HL-60 (cell line): ENCODE results near the gene NEK11.

ENCODE experiments used
- DNase-seq, 2 experiments: peaks; one replicate each; pipeline ENCODE4 v3.0.0-alpha.2; 2010 to 2020; ENCODE audit warnings: low read depth in 1 of 2, low spot score in 1 of 2
- H3K27ac ChIP-seq: fragments of 250-450 bp; sonication (Bioruptor Pico); replicated peaks from 2 replicates; pipeline ENCODE4 v1.5.1; 2020; ENCODE audit warnings: mild to moderate bottlenecking, moderate library complexity
- H3K27me3 ChIP-seq: fragments of 250-450 bp; sonication (Bioruptor Pico); 2 replicates; pipeline ENCODE4 v1.5.1; 2021; ENCODE audit warnings: mild to moderate bottlenecking, moderate library complexity; ENCODE audit not compliant: insufficient read depth, poor library complexity, severe bottlenecking
- H3K4me3 ChIP-seq: replicated peaks from 2 replicates; pipeline ENCODE4 v1.5.1; 2011; ENCODE audit warnings: mild to moderate bottlenecking, control low read depth, low read length; ENCODE audit not compliant: insufficient read depth
- GABPA ChIP-seq: IDR thresholded peaks from 2 replicates; pipeline ENCODE4 v1.6.1; 2012; ENCODE audit warnings: low read depth
- POLR2AphosphoS5 ChIP-seq: IDR thresholded peaks from 2 replicates; pipeline ENCODE4 v1.6.1; 2012; ENCODE audit warnings: low read depth
- SPI1 ChIP-seq: IDR thresholded peaks from 2 replicates; pipeline ENCODE4 v1.6.1; 2012; ENCODE audit warnings: low read depth, mild to moderate bottlenecking, borderline replicate concordance
- TF ChIP-seq, protein P1 (sequence below): IDR thresholded peaks from 2 replicates; pipeline ENCODE4 v1.6.1; 2012; ENCODE audit warnings: low read depth; ENCODE audit not compliant: insufficient replicate concordance
- TF ChIP-seq, protein P2 (sequence below): IDR thresholded peaks from one replicate; pipeline ENCODE4 v1.5.1; 2011; ENCODE audit warnings: low read length, control low read depth, inconsistent platforms; ENCODE audit not compliant: insufficient read depth

NEK11 gene

DNA sequence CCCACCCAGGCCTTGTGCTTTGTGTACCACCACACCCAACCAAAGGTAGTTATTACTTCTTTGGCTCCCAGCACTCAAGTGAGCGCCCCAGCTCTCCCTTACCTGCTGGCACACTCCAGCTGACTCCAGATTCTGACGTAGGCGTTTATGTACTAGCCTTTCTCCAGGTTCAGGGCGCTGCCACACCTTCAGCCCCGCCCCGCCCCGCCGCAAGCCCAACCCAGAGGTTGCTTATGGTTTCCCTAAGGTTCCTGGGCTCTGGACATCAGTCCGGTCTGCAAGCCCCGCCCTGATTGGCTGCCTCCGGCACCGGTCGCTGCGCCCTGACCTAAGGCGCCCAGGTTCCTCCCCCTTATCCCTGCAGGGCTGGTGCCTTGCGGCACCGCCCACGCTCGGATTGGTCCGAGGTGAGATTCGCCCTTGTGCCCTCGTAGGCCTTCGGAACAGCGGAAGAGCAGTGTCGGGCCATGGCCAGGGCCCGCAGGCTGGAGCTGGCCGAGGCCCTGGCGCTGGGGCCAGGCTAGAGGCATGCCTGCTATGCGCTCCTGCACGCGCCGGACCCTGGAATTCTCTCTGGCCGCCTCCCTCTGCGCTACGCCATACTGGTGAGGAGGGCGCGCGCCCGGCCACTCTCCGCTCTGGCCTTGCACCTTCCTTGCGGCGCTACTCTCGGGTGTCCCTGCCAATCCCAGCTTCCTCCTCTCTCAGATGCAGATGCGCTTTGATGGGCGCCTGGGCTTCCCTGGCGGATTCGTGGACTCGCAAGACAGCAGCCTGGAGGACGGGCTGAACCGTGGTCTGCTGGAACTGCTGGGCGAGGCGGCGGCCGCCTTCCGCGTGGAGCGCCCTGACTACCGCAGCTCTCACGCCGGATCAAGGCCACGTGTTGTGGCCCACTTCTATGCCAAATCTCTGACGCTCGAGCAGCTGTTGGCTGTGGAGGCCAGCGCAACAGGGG lies 335.1 kb downstream of the NEK11 start:
- no peak overlapping the region for H3K27ac ChIP-seq
- TF ChIP-seq GABPA (no peak), SPI1 (no peak), POLR2AphosphoS5 (no peak)
- TF ChIP-seq, protein P1, sequence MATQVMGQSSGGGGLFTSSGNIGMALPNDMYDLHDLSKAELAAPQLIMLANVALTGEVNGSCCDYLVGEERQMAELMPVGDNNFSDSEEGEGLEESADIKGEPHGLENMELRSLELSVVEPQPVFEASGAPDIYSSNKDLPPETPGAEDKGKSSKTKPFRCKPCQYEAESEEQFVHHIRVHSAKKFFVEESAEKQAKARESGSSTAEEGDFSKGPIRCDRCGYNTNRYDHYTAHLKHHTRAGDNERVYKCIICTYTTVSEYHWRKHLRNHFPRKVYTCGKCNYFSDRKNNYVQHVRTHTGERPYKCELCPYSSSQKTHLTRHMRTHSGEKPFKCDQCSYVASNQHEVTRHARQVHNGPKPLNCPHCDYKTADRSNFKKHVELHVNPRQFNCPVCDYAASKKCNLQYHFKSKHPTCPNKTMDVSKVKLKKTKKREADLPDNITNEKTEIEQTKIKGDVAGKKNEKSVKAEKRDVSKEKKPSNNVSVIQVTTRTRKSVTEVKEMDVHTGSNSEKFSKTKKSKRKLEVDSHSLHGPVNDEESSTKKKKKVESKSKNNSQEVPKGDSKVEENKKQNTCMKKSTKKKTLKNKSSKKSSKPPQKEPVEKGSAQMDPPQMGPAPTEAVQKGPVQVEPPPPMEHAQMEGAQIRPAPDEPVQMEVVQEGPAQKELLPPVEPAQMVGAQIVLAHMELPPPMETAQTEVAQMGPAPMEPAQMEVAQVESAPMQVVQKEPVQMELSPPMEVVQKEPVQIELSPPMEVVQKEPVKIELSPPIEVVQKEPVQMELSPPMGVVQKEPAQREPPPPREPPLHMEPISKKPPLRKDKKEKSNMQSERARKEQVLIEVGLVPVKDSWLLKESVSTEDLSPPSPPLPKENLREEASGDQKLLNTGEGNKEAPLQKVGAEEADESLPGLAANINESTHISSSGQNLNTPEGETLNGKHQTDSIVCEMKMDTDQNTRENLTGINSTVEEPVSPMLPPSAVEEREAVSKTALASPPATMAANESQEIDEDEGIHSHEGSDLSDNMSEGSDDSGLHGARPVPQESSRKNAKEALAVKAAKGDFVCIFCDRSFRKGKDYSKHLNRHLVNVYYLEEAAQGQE = no peak
- TF ChIP-seq, protein P2, sequence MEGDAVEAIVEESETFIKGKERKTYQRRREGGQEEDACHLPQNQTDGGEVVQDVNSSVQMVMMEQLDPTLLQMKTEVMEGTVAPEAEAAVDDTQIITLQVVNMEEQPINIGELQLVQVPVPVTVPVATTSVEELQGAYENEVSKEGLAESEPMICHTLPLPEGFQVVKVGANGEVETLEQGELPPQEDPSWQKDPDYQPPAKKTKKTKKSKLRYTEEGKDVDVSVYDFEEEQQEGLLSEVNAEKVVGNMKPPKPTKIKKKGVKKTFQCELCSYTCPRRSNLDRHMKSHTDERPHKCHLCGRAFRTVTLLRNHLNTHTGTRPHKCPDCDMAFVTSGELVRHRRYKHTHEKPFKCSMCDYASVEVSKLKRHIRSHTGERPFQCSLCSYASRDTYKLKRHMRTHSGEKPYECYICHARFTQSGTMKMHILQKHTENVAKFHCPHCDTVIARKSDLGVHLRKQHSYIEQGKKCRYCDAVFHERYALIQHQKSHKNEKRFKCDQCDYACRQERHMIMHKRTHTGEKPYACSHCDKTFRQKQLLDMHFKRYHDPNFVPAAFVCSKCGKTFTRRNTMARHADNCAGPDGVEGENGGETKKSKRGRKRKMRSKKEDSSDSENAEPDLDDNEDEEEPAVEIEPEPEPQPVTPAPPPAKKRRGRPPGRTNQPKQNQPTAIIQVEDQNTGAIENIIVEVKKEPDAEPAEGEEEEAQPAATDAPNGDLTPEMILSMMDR = no peak
- H3K27me3 ChIP-seq = peaks cover 4% of the 10 kb centered on the region
- no peak overlapping the region for H3K4me3 ChIP-seq
- no peak for DNase-seq

DNA sequence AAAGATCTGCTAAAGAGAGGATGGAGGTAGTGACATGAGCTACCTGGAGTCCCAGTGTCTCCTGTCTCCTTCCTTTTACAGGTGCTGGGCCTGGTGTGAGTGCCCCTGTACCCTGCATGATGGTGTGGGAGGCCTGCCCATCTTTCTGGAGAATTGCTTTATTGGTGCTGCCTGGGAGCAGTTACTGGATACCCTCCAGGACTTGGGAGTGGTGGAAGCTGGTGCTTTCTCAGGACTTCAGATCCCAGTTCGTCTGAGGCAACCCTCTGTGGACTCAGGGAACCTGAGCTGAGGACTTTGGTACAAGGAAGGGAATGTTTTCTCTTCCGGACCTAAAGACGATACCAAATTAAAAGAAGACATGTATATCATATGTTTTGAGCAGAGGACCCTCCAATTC lies 336.6 kb downstream of the NEK11 start:
- TF ChIP-seq, protein P2 = no peak
- TF ChIP-seq, protein P1 = no peak
- no peak for TF ChIP-seq POLR2AphosphoS5
- TF ChIP-seq SPI1 = no peak
- Histone ChIP-seq H3K27me3 (peaks cover 4% of the 10 kb centered on the region), H3K4me3 (no peak overlapping the region), H3K27ac (no peak overlapping the region)
- no peak for DNase-seq

DNA sequence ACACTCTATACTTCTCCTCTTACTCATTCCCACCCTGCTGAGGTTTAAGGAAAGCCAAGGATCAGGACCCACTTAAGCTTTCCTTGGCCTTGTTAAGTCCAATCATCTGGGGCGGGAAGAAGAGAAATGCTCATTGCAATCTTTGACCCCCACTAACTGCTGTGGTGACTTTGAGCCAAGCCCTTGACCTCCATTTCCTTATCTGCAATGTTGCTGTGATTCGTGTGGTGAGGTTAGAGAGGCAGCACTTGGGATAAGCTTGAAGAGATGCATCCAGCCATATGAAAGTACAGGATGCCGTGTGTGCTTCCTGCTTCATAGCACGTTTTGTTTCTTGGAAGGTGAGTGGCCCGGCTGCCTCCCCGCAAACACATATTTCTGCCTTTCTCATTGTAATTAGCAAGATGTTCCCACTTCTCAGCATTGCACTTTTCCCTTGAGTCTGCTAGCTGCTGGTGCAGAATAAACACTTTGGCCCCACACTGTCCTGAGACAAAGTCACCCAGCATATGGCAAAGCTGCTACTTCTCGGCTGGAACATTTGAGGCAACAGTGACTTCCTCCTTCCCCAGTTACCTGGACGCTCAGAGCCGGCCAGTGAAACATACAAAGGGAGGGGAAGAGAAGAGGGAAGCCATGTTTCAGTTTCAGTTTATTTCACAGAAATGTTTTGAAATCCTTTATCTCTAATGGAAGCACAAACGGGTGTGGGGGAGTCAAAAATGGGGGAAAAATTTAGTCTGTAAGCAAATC lies 344.4 kb downstream of the NEK11 start:
- Histone ChIP-seq H3K4me3 (no peak overlapping the region), H3K27ac (peak overlapping the region; percentile 23; the same call in 1 of the 2 replicates), H3K27me3 (no peaks in the 10 kb centered on the region)
- TF ChIP-seq, protein P1 = no peak
- TF ChIP-seq POLR2AphosphoS5 (no peak), GABPA (no peak), SPI1 (peak; percentile 69)
- TF ChIP-seq, protein P2 = no peak
- DNase-seq = peak in 1 of 2 experiments; percentile 54
